Upper lobe of left lung (tissue), 6 donors: ENCODE data around the gene PKNOX1. TPM values are rescaled to one million over a fixed set of nuclear protein-coding genes. Genes with fewer than 3 reads are reported as not detected.
"Not testable (repeated sequence)": the region's sequence is repeated elsewhere in the genome, so short reads cannot be mapped to it uniquely, and the experiment has no call there.

Source experiments
- ATAC-seq, 2 donors: fragments of 200-7000 bp; cut with Tn5 transposase; one replicate each; pipeline ENCODE4 v1.9.1; 2022; ENCODE audit warnings: mild to moderate bottlenecking in 2 of 2, moderate library complexity in 2 of 2; ENCODE audit not compliant: low FRiP score in 2 of 2
- DNase-seq, 2 donors: peaks; one replicate each; pipeline ENCODE4 v3.0.0-alpha.2; 2019 to 2020
- H3K27ac ChIP-seq, 4 donors: fragments of 200-600 bp; sonication (generic); one replicate each; pipeline ENCODE4 v1.5.1; 2016 to 2019
- H3K27me3 ChIP-seq, 4 donors: fragments of 200-600 bp; sonication (generic); one replicate each; pipeline ENCODE4 v1.5.1; 2017 to 2019
- H3K36me3 ChIP-seq, 4 donors: fragments of 200-600 bp; sonication (generic); one replicate each; pipeline ENCODE4 v1.5.1; 2016 to 2019
- H3K4me1 ChIP-seq, 4 donors: fragments of 200-600 bp; sonication (generic); one replicate each; pipeline ENCODE4 v1.5.1; 2018 to 2019
- H3K4me3 ChIP-seq, 4 donors: fragments of 200-600 bp; sonication (generic); one replicate each; pipeline ENCODE4 v1.5.1; 2017 to 2019; ENCODE audit warnings: mild to moderate bottlenecking in 2 of 4, moderate library complexity in 1 of 4
- H3K9me3 ChIP-seq, 4 donors: fragments of 200-600 bp; sonication (generic); one replicate each; pipeline ENCODE4 v1.5.1; 2018 to 2019
- CTCF ChIP-seq, 6 experiments: fragments of 450-650 bp in 4 of 6; fragments of 200-600 bp in 2 of 6; sonication (generic) in 2 of 6; IDR thresholded peaks; one replicate each; pipeline ENCODE4 v1.5.1; 2016 to 2019; ENCODE audit warnings: antibody characterized with exemption in 6 of 6
- EP300 ChIP-seq, 4 donors: sonication (generic); formaldehyde crosslinking; IDR thresholded peaks; one replicate each; pipeline ENCODE4 v1.5.1; 2017; ENCODE audit warnings: antibody characterized with exemption in 4 of 4, control low read depth in 2 of 4
- POLR2A ChIP-seq, 4 donors: fragments of 450-650 bp; IDR thresholded peaks; one replicate each; pipeline ENCODE4 v1.5.1; 2016 to 2017; ENCODE audit warnings: antibody characterized with exemption in 4 of 4, mild to moderate bottlenecking in 2 of 4
- POLR2AphosphoS5 ChIP-seq, 2 donors: sonication (generic); formaldehyde crosslinking; IDR thresholded peaks; one replicate each; pipeline ENCODE4 v1.5.1; 2017; ENCODE audit warnings: antibody characterized with exemption in 2 of 2
- WGBS, 2 donors: methylation state at CpG; one replicate each; pipeline ENCODE4 v1.1.5; 2017 to 2018; 5-methylcytosine and 5-hydroxymethylcytosine counted together
- total RNA-seq, 6 donors: library from RNA; depleted of rRNA in 4 of 6; stranded (reverse); fragments of >200 nt in 4 of 6; gene quantifications; one replicate each; pipeline versions ENCODE4 v1.1.0 to v1.2.1, GENCODE V29; 2016 to 2021
- donor health status: DM: no; HTN: no; CAD: no; lungs with moderate emphysema.
- donor health status: DM: no; HTN: yes; CAD: no; lungs with severe emphysema.

The PKNOX1 gene
- total RNA-seq, 6 donors from 2014 or later = 9.7 to 54.5 (median 11.5) TPM

DNA sequence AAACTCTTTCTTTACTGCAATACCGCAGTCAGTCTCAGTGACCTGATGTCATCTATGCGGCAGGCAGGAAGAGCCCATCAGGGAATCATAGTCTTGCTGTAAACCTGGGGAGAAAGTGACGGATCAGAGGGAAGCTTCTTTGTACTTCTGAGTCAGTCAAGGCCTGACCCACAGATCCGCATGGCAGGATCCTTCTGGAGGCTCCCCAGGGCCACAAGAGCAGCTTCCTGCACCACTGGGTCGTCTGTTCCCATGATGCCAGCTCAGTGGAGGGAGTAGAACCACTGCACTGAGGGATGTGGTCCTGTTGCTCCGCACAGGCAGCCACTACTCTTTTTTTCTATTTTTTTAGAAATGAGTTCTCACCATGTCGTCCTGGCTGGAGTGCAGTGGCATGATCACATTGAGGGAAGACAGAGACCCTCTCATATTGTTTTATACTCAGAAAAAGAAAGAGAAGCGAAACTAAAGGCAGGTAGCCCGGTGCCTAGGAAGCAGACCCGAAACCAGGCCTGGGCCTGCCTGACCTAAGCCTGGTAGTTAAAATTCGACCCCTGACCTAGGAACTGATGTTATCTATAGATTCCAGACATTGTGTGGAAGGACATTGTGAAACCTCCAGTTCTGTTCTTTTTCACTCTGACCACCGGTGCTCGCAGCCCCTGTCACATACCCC lies 42.7 kb upstream of the PKNOX1 start:
- ATAC-seq = no peak
- H3K36me3 ChIP-seq = no peaks in the 10 kb centered on the region
- H3K9me3 ChIP-seq = no peaks in the 10 kb centered on the region
- no peak overlapping the region for H3K4me3 ChIP-seq
- H3K4me1 ChIP-seq = no peaks in the 10 kb centered on the region
- WGBS, 2 donors = 78 to 89% methylated on average over 13 of the region's 13 CpGs
- no peak overlapping the region for H3K27ac ChIP-seq
- no peak for DNase-seq
- H3K27me3 ChIP-seq = no peaks in the 10 kb centered on the region
- TF ChIP-seq EP300 (IDR thresholded peaks at IDR 0.05) (no peak), POLR2AphosphoS5 (IDR thresholded peaks at IDR 0.05) (no peak), CTCF (IDR thresholded peaks at IDR 0.05) (no peak), POLR2A (IDR thresholded peaks at IDR 0.05) (no peak)

DNA sequence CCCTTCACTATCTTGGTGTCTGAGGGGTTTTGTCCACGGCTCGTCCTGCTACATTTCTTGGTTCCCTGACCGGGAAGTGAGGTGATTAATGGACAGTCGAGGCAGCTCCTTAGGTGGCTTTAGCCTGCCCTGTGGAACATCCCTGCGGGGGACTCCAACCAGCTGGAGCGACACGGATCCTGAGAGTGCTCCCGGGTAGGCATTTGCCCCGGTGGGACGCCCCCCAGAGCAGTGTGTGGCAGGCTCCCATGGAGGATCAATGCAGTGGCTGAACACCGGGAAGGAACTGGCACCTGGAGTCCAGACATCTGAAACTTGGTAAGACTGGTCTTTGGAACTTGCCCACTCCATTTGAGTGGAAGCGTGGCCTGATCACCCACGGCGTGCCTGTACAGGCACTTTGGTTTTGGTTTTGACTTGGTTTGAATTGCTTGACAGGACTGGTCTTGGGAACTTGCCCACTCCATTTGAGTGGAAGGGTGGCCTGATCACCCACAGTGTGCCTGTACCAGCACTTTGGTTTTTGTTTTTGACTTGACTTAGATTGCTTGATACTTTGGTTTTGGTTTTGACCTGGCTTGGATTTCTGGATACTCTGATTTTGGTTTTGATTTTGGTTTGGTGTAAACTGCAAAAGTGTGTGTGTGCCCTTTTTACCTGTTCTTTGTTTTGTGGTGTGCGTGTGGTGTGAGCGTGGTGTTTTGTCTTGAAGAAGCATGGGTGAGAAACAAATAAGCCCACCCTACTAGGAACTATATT lies 41.8 kb upstream of the PKNOX1 start:
- DNase-seq = peak in 1 of 2 donors; percentile 55
- H3K4me1 ChIP-seq, H3K27me3 ChIP-seq, ATAC-seq, H3K27ac ChIP-seq, H3K9me3 ChIP-seq, H3K36me3 ChIP-seq, H3K4me3 ChIP-seq: not testable (repeated sequence)
- 92 to 93% methylated on average over 15 to 16 of the region's 16 CpGs for WGBS, 2 donors

- H3K27ac ChIP-seq, H3K36me3 ChIP-seq, H3K9me3 ChIP-seq, H3K4me3 ChIP-seq, H3K27me3 ChIP-seq, ATAC-seq, H3K4me1 ChIP-seq, DNase-seq: not testable (repeated sequence)
- WGBS, 2 donors = 62% methylated on average over 9 of the region's 9 CpGs
Measured at GRCh38 chr21:42933137-42933970, 41.0 kb upstream of the PKNOX1 start.

GRCh38 chr21:42933973-42934372 lies 40.4 kb upstream of the PKNOX1 start:
- not testable (repeated sequence) for H3K9me3 ChIP-seq, H3K27me3 ChIP-seq, H3K4me1 ChIP-seq, DNase-seq, ATAC-seq, H3K4me3 ChIP-seq, H3K27ac ChIP-seq, H3K36me3 ChIP-seq
- WGBS, 2 donors = 94 to 95% methylated on average over 11 to 12 of the region's 12 CpGs

DNA sequence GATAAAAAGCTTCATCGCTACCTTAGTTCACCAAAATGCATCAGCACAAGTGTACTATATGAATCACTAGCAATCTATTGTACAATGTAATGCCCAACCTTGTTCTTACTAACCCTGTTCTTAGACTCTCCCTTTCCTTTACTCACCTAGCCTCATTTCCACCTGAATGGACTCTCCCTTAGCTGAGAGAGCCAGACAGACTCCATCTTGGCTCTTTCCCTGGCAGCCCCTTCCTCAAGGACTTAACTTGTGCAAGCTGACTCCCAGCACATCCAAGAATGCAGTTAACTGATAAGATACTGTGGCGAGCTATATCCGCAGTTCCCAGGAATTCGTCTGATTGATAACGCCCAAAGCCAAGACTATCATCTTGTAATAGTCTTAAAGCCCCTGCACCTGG lies 38.0 kb upstream of the PKNOX1 start:
- H3K36me3 ChIP-seq, ATAC-seq, H3K4me1 ChIP-seq, H3K9me3 ChIP-seq, H3K4me3 ChIP-seq, DNase-seq, H3K27me3 ChIP-seq, H3K27ac ChIP-seq: not testable (repeated sequence)
- 78 to 87% methylated on average over 5 of the region's 5 CpGs for WGBS, 2 donors

DNA sequence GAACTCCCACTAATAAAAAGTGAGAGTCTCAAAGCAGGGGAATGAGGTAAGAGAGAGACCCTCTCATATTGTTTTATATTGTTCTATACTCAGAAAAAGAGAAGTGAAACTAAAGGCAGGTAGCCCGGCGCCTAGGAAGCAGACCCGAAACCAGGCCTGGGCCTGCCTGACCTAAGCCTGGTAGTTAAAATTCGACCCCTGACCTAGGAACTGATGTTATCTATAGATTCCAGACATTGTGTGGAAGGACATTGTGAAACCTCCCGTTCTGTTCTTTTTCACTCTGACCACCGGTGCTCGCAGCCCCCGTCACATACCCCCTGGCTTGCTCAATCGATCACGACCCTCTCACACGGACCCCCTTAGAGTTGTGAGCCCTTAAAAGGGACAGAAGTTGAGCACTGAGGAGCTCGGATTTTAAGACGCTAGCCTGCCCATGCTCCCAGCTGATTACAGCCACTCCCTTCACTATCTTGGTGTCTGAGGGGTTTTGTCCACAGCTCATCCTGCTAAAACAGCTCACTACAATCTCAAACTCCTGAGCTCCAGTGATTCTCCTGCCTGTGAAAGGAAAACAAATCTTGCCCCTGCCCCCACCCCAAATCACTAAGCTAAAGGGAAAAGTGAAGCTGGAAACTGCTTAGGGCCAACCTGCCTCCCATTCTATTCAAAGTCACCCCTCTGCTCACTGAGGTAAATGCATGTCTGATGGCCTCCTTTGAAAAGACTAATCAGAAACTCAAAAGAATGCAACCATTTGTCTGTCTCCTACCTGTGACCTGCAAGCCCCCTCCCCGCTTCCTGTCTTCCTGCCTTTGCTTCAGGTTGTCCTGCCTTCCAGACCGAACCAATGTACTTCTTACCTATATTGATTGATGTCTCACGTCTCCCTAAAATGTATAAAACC lies 37.1 kb upstream of the PKNOX1 start:
- not testable (repeated sequence) for H3K9me3 ChIP-seq, H3K27ac ChIP-seq, H3K4me3 ChIP-seq, DNase-seq, ATAC-seq, H3K36me3 ChIP-seq, H3K27me3 ChIP-seq, H3K4me1 ChIP-seq
- 71 to 78% methylated on average over 15 to 16 of the region's 16 CpGs for WGBS, 2 donors
